HEK293 (cell line): Measurements from ENCODE around the gene PRR22.

ENCODE experiments used
- GLIS2 ChIP-seq: fragments of 450-650 bp; formaldehyde crosslinking; IDR thresholded peaks from 2 replicates; pipeline ENCODE4 v1.5.1; 2016; ENCODE audit warnings: missing biosample characterization, missing genetic modification characterization
- HIC1 ChIP-seq: fragments of 450-650 bp; formaldehyde crosslinking; IDR thresholded peaks from 2 replicates; pipeline ENCODE4 v1.5.1; 2016; ENCODE audit warnings: missing biosample characterization, missing genetic modification characterization
- IKZF3 ChIP-seq: fragments of 450-650 bp; IDR thresholded peaks from 2 replicates; pipeline ENCODE4 v1.5.0; 2018; ENCODE audit warnings: missing biosample characterization, mild to moderate bottlenecking, missing genetic modification characterization, moderate library complexity
- OSR2 ChIP-seq: fragments of 450-650 bp; formaldehyde crosslinking; IDR thresholded peaks from 2 replicates; pipeline ENCODE4 v1.5.1; 2016; ENCODE audit warnings: missing biosample characterization, missing genetic modification characterization
- SP2 ChIP-seq: fragments of 450-650 bp; formaldehyde crosslinking; IDR thresholded peaks from 2 replicates; pipeline ENCODE4 v1.5.1; 2016; ENCODE audit warnings: missing biosample characterization, missing genetic modification characterization
- SP7 ChIP-seq: fragments of 450-650 bp; formaldehyde crosslinking; IDR thresholded peaks from 2 replicates; pipeline ENCODE4 v1.5.1; 2016; ENCODE audit warnings: missing biosample characterization, missing genetic modification characterization
- ZBTB17 ChIP-seq: fragments of 450-650 bp; formaldehyde crosslinking; IDR thresholded peaks from 2 replicates; pipeline ENCODE4 v1.5.1; 2016; ENCODE audit warnings: missing biosample characterization, missing genetic modification characterization
- ZBTB44 ChIP-seq: fragments of 450-650 bp; IDR thresholded peaks from 2 replicates; pipeline ENCODE4 v1.5.1; 2018; ENCODE audit warnings: missing biosample characterization, mild to moderate bottlenecking, missing genetic modification characterization
- ZBTB8A ChIP-seq: fragments of 450-650 bp; formaldehyde crosslinking; IDR thresholded peaks from 2 replicates; pipeline ENCODE4 v1.5.1; 2016; ENCODE audit warnings: missing biosample characterization, missing genetic modification characterization
- ZFHX2 ChIP-seq: fragments of 450-650 bp; formaldehyde crosslinking; conservative IDR thresholded peaks from 2 replicates; pipeline ENCODE4 v1.5.1; 2016; ENCODE audit warnings: missing biosample characterization, missing genetic modification characterization
- ZNF146 ChIP-seq: fragments of 450-650 bp; formaldehyde crosslinking; IDR thresholded peaks from 2 replicates; pipeline ENCODE4 v1.5.1; 2016; ENCODE audit warnings: missing biosample characterization, missing genetic modification characterization
- ZNF16 ChIP-seq: fragments of 450-650 bp; formaldehyde crosslinking; IDR thresholded peaks from 2 replicates; pipeline ENCODE4 v1.5.1; 2016; ENCODE audit warnings: low read depth, missing biosample characterization, missing genetic modification characterization
- ZNF335 ChIP-seq: fragments of 450-650 bp; formaldehyde crosslinking; conservative IDR thresholded peaks from 2 replicates; pipeline ENCODE4 v1.5.1; 2016; ENCODE audit warnings: missing biosample characterization, missing genetic modification characterization
- ZNF341 ChIP-seq: fragments of 450-650 bp; formaldehyde crosslinking; IDR thresholded peaks from 2 replicates; pipeline ENCODE4; 2016; ENCODE audit warnings: low read depth, missing biosample characterization, missing genetic modification characterization
- ZNF366 ChIP-seq: fragments of 450-650 bp; formaldehyde crosslinking; conservative IDR thresholded peaks from 2 replicates; pipeline ENCODE4 v1.5.1; 2016; ENCODE audit warnings: missing biosample characterization, missing genetic modification characterization
- ZNF398 ChIP-seq: fragments of 450-650 bp; formaldehyde crosslinking; IDR thresholded peaks from 2 replicates; pipeline ENCODE4 v1.5.1; 2017; ENCODE audit warnings: missing biosample characterization, missing genetic modification characterization
- ZNF423 ChIP-seq: fragments of 450-650 bp; formaldehyde crosslinking; IDR thresholded peaks from 2 replicates; pipeline ENCODE4 v1.5.1; 2016; ENCODE audit warnings: missing biosample characterization, missing genetic modification characterization
- ZNF449 ChIP-seq: fragments of 450-650 bp; formaldehyde crosslinking; IDR thresholded peaks from 2 replicates; pipeline ENCODE4 v1.5.1; 2017; ENCODE audit warnings: missing biosample characterization, mild to moderate bottlenecking, missing genetic modification characterization, moderate library complexity
- ZNF473 ChIP-seq: fragments of 450-650 bp; formaldehyde crosslinking; IDR thresholded peaks from 2 replicates; pipeline ENCODE4 v1.5.1; 2017; ENCODE audit warnings: missing biosample characterization, missing genetic modification characterization
- ZNF530 ChIP-seq: fragments of 450-650 bp; formaldehyde crosslinking; IDR thresholded peaks from 2 replicates; pipeline ENCODE4 v1.5.1; 2016; ENCODE audit warnings: low read depth, missing biosample characterization, missing genetic modification characterization
- ZNF544 ChIP-seq: fragments of 450-650 bp; formaldehyde crosslinking; IDR thresholded peaks from 2 replicates; pipeline ENCODE4 v1.5.0; 2017; ENCODE audit warnings: missing biosample characterization, missing genetic modification characterization
- ZNF610 ChIP-seq: fragments of 450-650 bp; formaldehyde crosslinking; IDR thresholded peaks from 2 replicates; pipeline ENCODE4 v1.5.1; 2016; ENCODE audit warnings: missing biosample characterization, missing genetic modification characterization, borderline replicate concordance
- ZNF623 ChIP-seq: fragments of 450-650 bp; formaldehyde crosslinking; IDR thresholded peaks from 2 replicates; pipeline ENCODE4 v1.5.1; 2016; ENCODE audit warnings: missing biosample characterization, missing genetic modification characterization
- ZNF629 ChIP-seq: fragments of 450-650 bp; formaldehyde crosslinking; IDR thresholded peaks from 2 replicates; pipeline ENCODE4 v1.5.1; 2017; ENCODE audit warnings: missing biosample characterization, missing genetic modification characterization
- ZSCAN23 ChIP-seq: fragments of 450-650 bp; formaldehyde crosslinking; IDR thresholded peaks from 2 replicates; pipeline ENCODE4 v1.5.1; 2016; ENCODE audit warnings: missing biosample characterization, missing genetic modification characterization
- TF ChIP-seq, protein P1 (sequence below): fragments of 450-650 bp; formaldehyde crosslinking; IDR thresholded peaks from 2 replicates; pipeline ENCODE4 v1.5.1; 2016; ENCODE audit warnings: missing biosample characterization, missing genetic modification characterization
- TF ChIP-seq, protein P2 (sequence below): fragments of 450-650 bp; formaldehyde crosslinking; IDR thresholded peaks from 2 replicates; pipeline ENCODE4 v1.5.0; 2017; ENCODE audit warnings: missing biosample characterization, missing genetic modification characterization, borderline replicate concordance

PRR22 gene

GRCh38 chr19:5826531-5827341 lies 42.2 kb upstream of the PRR22 start (continued):
- TF ChIP-seq ZNF335 (tag by site-specific recombination) (peak; percentile 70), ZNF629 (tag by site-specific recombination) (peak; percentile 44; the same call in 1 of the 2 replicates), ZBTB8A (tag by site-specific recombination) (peak; percentile 31; the same call in 1 of the 2 replicates), HIC1 (peak; percentile 47; the same call in 1 of the 2 replicates), ZNF473 (tag by site-specific recombination) (no peak), ZNF366 (tag by site-specific recombination) (0 out of 2 replicates have a peak, but pooled peaks have one; percentile 15), ZBTB17 (tag by site-specific recombination) (peak; percentile 29; the same call in 1 of the 2 replicates), ZNF610 (tag by site-specific recombination) (no peak; the same call in 1 of the 2 replicates), ZNF449 (tag by site-specific recombination) (no peak), ZNF423 (tag by site-specific recombination) (peak; percentile 82), ZNF398 (0 out of 2 replicates have a peak, but pooled peaks have one; percentile 1), IKZF3 (tag by site-specific recombination) (peak; percentile 66; the same call in 1 of the 2 replicates), ZNF544 (tag by site-specific recombination) (no peak), OSR2 (tag by site-specific recombination) (peak; percentile 73; the same call in 1 of the 2 replicates), SP2 (tag by site-specific recombination) (peak; percentile 49), ZNF146 (tag by site-specific recombination) (no peak), ZBTB44 (tag by site-specific recombination) (peak; percentile 54; the same call in 1 of the 2 replicates), SP7 (tag by site-specific recombination) (peak; percentile 66), GLIS2 (tag by site-specific recombination) (peak; percentile 70), ZNF530 (tag by site-specific recombination) (no peak), ZNF623 (tag by site-specific recombination) (peak; percentile 28; the same call in 1 of the 2 replicates), ZNF341 (tag by site-specific recombination) (0 out of 2 replicates have a peak, but pooled peaks have one; percentile 21), ZNF16 (no peak), ZFHX2 (tag by site-specific recombination) (0 out of 2 replicates have a peak, but pooled peaks have one; percentile 22), ZSCAN23 (no peak)
- TF ChIP-seq, protein P1, sequence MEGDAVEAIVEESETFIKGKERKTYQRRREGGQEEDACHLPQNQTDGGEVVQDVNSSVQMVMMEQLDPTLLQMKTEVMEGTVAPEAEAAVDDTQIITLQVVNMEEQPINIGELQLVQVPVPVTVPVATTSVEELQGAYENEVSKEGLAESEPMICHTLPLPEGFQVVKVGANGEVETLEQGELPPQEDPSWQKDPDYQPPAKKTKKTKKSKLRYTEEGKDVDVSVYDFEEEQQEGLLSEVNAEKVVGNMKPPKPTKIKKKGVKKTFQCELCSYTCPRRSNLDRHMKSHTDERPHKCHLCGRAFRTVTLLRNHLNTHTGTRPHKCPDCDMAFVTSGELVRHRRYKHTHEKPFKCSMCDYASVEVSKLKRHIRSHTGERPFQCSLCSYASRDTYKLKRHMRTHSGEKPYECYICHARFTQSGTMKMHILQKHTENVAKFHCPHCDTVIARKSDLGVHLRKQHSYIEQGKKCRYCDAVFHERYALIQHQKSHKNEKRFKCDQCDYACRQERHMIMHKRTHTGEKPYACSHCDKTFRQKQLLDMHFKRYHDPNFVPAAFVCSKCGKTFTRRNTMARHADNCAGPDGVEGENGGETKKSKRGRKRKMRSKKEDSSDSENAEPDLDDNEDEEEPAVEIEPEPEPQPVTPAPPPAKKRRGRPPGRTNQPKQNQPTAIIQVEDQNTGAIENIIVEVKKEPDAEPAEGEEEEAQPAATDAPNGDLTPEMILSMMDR (tag by site-specific recombination), result peak; percentile 80
- TF ChIP-seq, protein P2, sequence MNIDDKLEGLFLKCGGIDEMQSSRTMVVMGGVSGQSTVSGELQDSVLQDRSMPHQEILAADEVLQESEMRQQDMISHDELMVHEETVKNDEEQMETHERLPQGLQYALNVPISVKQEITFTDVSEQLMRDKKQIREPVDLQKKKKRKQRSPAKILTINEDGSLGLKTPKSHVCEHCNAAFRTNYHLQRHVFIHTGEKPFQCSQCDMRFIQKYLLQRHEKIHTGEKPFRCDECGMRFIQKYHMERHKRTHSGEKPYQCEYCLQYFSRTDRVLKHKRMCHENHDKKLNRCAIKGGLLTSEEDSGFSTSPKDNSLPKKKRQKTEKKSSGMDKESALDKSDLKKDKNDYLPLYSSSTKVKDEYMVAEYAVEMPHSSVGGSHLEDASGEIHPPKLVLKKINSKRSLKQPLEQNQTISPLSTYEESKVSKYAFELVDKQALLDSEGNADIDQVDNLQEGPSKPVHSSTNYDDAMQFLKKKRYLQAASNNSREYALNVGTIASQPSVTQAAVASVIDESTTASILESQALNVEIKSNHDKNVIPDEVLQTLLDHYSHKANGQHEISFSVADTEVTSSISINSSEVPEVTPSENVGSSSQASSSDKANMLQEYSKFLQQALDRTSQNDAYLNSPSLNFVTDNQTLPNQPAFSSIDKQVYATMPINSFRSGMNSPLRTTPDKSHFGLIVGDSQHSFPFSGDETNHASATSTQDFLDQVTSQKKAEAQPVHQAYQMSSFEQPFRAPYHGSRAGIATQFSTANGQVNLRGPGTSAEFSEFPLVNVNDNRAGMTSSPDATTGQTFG, result no peak
